GM21786 (cell line): ENCODE data around the gene SPAG9.
"Not testable (repeated sequence)": the region's sequence is repeated elsewhere in the genome, so short reads cannot be mapped to it uniquely, and the experiment has no call there.

ENCODE experiments used
- ATAC-seq: cut with Tn5 transposase; IDR thresholded peaks from one replicate; pipeline ENCODE4 v1.9.1; 2021; ENCODE audit not compliant: unreplicated experiment

The SPAG9 gene

DNA sequence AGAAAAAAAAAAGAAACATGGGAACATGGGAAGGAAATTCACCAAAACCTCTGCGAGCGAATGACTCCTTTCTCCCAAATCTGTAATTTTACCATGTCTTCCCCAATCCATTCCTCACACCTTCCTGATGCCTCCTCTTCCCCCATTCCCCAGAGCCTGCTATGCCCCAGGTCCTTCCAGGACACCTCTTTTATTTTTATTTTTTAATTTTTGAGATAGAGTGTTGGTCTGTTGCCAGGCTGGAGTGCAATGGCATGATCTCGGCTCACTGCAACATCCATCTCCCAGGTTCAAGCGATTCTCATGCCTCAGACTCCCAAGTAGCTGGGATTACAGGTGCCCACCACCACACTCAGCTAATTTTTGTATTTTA is 179.0 kb downstream of the SPAG9 start:
- ATAC-seq = not testable (repeated sequence)

GRCh38 chr17:50939795-50940684 is 180.6 kb downstream of the SPAG9 start:
- no peak for ATAC-seq

DNA sequence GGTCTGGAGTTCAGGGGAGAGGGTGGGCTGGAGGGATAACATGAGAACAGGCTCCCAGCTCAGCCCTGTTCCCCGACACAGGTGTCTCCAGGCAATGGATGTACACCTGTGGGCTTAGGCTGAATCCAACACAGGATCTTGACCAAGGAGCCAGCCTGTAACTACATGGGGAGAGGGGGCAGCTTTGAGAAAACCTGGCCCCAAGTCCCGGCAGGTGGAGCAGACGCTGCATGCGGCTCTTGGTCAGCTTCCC is 181.2 kb downstream of the SPAG9 start:
- no peak for ATAC-seq

- ATAC-seq = no peak
Observed at GRCh38 chr17:50938821-50939541, 181.7 kb downstream of the SPAG9 start.

GRCh38 chr17:50935996-50936266 is 184.7 kb downstream of the SPAG9 start:
- no peak for ATAC-seq

GRCh38 chr17:50935221-50935995 is 185.3 kb downstream of the SPAG9 start:
- no peak for ATAC-seq

DNA sequence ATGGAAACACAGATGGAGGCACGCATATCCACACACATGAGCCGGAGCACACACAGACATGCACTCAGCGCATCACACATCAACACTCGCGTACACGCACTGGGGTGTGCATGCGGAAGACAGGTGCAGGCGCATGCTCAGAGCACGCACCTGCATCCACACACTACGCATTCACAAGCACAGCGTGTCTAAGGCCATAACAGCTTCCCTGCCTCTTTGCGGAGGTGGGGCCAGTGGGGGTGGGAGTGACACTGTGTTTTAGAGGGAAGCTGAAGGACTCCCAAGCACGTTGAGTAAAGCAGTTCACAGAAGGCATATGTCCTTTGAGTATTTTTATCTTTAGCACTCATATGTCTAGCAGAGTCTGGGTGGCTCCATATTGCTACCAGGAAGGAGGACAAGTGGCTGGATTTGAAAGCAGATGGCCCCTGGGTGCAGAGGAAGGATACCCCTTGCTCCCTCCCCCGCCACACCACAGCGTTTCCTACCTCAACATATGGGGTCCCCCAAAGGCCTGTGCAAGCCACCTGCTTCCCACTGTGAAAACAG is 185.9 kb downstream of the SPAG9 start:
- ATAC-seq = no peak

GRCh38 chr17:50934161-50934560 is 186.5 kb downstream of the SPAG9 start:
- ATAC-seq = no peak

- ATAC-seq = peak; percentile 47
Observed at GRCh38 chr17:50931144-50931908, 189.3 kb downstream of the SPAG9 start.

DNA sequence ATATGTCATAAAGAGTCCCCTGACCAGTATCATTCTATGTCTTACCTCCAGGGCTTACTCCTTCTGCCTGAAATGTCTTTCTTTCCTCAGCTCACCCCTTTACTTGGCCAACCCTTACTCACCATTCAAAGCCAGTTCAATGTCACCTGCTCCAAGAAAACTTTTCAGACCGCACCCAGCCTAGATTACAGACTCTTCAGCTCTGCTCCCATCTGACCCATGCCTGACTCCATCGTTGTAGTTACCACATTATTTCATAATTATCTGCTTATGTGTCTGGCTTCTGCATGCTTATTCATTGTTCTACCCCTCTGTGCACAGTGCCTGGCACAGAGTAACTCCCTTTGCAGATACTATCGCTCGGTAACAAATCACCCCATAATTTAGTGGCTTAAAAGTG is 192.0 kb downstream of the SPAG9 start:
- no peak for ATAC-seq

DNA sequence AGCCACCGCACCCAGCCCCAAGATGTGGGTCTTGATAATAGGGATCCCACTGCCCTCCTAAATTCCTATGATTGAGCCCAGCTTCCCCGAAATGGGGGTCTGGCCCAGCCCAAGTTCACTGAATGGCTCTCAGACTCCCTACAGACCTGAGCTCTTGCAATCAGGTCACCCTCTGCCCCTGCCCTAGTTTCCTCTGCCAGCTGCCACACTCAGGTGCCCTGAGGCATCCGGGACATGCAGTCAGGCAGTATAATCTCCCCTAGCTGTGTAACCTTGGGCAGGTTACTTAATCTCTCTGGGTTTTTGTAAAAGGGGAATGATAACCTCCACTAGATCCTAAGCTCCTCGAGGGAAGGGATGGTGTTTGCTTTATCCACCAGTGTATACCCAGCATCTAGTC is 193.4 kb downstream of the SPAG9 start:
- ATAC-seq = no peak

DNA sequence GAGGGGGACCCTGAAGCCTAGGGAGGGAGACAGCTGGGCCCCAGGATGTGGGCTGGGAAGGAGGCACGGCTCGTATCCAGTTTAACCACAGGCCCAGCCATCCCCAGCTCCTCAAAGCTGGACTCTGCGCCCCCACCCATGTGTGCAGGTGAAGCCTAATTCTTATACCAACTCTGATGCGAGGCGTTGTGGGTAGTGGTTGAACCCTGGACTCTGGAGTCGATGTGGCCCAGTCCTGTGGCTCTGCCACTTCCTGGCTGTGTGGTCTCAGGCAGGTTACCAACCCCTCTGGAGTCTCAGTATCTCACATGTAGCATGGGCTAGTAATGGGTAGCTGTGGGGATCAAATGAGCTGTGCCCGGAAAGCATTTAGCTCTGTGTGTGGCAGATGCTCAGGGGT is 194.1 kb downstream of the SPAG9 start:
- ATAC-seq = no peak

GRCh38 chr17:50925296-50925891 is 195.3 kb downstream of the SPAG9 start:
- no peak for ATAC-seq

- ATAC-seq = no peak
Observed at GRCh38 chr17:50924800-50925199, 195.9 kb downstream of the SPAG9 start.

DNA sequence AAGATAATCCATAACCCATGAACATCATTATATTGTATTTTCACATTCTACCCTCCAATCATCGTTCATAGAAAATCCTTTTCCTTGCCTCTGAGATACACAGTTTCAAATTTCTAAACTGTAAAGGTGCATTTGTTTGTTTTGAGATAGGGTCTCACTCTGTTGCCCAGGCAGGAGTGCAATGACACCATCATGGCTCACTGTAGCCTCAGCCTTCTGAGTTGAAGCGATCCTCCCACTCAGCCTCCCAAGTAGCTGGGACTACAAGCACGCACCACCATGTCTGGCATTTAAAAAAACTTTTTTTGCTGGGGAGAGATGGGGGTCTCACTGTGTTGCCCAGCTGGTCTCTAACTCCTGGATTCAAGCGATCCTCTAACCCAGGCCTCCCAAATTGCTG is 196.4 kb downstream of the SPAG9 start:
- no peak for ATAC-seq

GRCh38 chr17:50923611-50924010 is 197.1 kb downstream of the SPAG9 start:
- no peak for ATAC-seq

GRCh38 chr17:50922721-50923405 is 197.8 kb downstream of the SPAG9 start:
- ATAC-seq = no peak

- ATAC-seq = no peak
Observed at GRCh38 chr17:50922107-50922506, 198.6 kb downstream of the SPAG9 start.

DNA sequence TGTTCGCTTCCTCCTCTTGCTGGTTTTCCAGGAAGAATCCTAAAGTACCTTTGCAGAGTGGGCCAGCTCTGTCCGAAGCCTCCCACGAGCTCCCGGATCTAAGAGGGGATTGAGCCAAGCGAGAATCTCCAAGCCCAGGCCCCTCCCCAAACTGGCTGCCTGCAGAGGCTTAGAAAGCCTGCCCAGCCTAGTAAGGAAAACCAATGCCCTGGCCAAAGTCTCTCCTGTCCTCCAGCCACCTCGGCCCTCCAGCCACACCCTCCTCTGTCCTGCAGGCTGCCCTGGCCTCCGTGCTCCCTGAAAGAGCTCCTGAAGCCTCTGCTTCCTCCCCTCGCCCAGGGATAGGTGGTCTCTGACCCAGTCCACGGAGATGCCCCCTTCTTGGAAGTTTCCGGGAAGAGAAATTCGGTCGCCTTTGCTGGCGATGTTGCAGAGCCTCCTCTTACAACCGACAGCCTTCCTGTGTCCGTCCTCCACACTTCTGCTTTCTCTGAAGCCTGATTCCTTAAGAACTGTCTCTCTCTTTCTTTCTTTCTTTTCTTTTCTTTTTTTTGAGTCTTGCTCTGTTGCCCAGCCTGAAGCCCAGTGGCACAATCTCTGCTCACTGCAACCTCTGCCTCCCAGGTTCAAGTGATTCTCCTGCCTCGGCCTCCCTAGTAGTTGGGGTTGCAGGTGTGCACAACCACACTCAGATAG is 199.6 kb downstream of the SPAG9 start:
- ATAC-seq = no peak

DNA sequence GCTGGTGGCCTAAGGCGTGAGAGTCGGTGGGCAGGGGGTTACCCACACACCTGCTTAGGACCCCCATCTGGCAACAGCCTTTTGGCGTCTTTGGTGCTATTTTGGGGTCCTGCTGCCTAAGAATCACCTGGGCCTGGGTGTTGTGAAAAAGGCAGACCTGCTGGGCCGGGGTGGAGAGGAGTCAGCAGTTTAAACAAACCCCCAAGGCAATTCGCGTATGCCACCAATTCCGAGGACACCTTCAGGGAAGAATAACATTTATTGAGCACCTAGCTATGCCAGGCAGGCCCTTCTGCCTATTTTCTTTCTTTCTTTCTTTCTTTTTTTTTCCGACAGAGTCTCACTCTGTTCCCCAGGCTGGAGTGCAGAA is 200.6 kb downstream of the SPAG9 start:
- no peak for ATAC-seq
